Activated CD4-positive, alpha-beta memory T cell treated with anti-CD3 and anti-CD28 coated beads for 36 hours (primary cell): ENCODE measurements around the gene CEP57. TPM values are rescaled to one million over a fixed set of nuclear protein-coding genes. Genes with fewer than 3 reads are reported as not detected.
"Not testable (repeated sequence)": the region's sequence is repeated elsewhere in the genome, so short reads cannot be mapped to it uniquely, and the experiment has no call there.

Experiments
- CTCF ChIA-PET: fragments of 350-600 bp; sonication (Branson Sonifier 250); formaldehyde crosslinking; loops from one replicate; lab custom pipeline; 2021; ENCODE audit warnings: antibody characterized with exemption, inconsistent platforms; lab: Charles Lee
- POLR2A ChIA-PET: fragments of 350-600 bp; sonication (Branson Sonifier 250); formaldehyde crosslinking; loops from one replicate; lab custom pipeline; 2021; ENCODE audit warnings: antibody characterized with exemption; lab: Charles Lee
- DNase-seq: peaks from one replicate; pipeline ENCODE4 v3.0.0-alpha.2; 2020
- H3K27ac Mint-ChIP-seq: one replicate; pipeline ENCODE4 v1.8.0; 2021; ENCODE audit warnings: mixed read lengths
- H3K27me3 Mint-ChIP-seq: one replicate; pipeline ENCODE4 v1.8.0; 2021; ENCODE audit warnings: mixed read lengths
- H3K36me3 Mint-ChIP-seq: one replicate; pipeline ENCODE4 v1.8.0; 2021; ENCODE audit warnings: mixed read lengths
- H3K4me1 Mint-ChIP-seq: one replicate; pipeline ENCODE4 v1.8.0; 2021; ENCODE audit warnings: low read depth, mixed read lengths
- H3K4me3 Mint-ChIP-seq: one replicate; pipeline ENCODE4 v1.8.0; 2021; ENCODE audit warnings: mild to moderate bottlenecking, mixed read lengths
- H3K9me3 Mint-ChIP-seq: one replicate; pipeline ENCODE4 v1.8.0; 2021; ENCODE audit warnings: mixed read lengths
- intact Hi-C: fragments of 100-400 bp; cut with micrococcal nuclease; formaldehyde crosslinking; loops from one replicate; pipeline ENCODE4 v1.15.1; 2023
- total RNA-seq, 2 experiments: library from RNA; stranded (reverse); gene quantifications; one replicate each; pipeline ENCODE4 v1.2.3, GENCODE V29; 2021

Gene CEP57
- total RNA-seq, 2 experiments from 2014 or later: 115 to 117 TPM

- CTCF ChIA-PET, H3K27ac Mint-ChIP-seq, H3K4me3 Mint-ChIP-seq, H3K4me1 Mint-ChIP-seq, intact Hi-C loops, H3K27me3 Mint-ChIP-seq, POLR2A ChIA-PET, H3K9me3 Mint-ChIP-seq: not testable (repeated sequence)
- H3K36me3 Mint-ChIP-seq: peaks cover 20% of the 10 kb centered on the region
- DNase-seq: peak; percentile 22
Measured at GRCh38 chr11:95860024-95860423, 69.7 kb downstream of the CEP57 start.

- intact Hi-C loops: no loop called here
- no peaks in the 10 kb centered on the region for H3K9me3 Mint-ChIP-seq
- H3K27ac Mint-ChIP-seq: no peak overlapping the region
- POLR2A ChIA-PET: no interaction called here
- CTCF ChIA-PET: no interaction called here
- H3K36me3 Mint-ChIP-seq: peaks cover 14% of the 10 kb centered on the region
- no peaks in the 10 kb centered on the region for H3K27me3 Mint-ChIP-seq
- H3K4me1 Mint-ChIP-seq: no peaks in the 10 kb centered on the region
- DNase-seq: no peak
- H3K4me3 Mint-ChIP-seq: no peak overlapping the region
Measured at GRCh38 chr11:95863486-95864140, 73.3 kb downstream of the CEP57 start.

- no peaks in the 10 kb centered on the region for H3K27me3 Mint-ChIP-seq
- ChIA-PET POLR2A (no interaction called here), CTCF (no interaction called here)
- H3K36me3 Mint-ChIP-seq: peaks cover 10% of the 10 kb centered on the region
- intact Hi-C loops: no loop called here
- no peak for DNase-seq
- no peaks in the 10 kb centered on the region for H3K4me1 Mint-ChIP-seq
- no peak overlapping the region for H3K27ac Mint-ChIP-seq
- H3K9me3 Mint-ChIP-seq: peaks cover 2% of the 10 kb centered on the region
- no peak overlapping the region for H3K4me3 Mint-ChIP-seq
Measured at GRCh38 chr11:95867105-95867504, 76.8 kb downstream of the CEP57 start.

- DNase-seq, H3K27me3 Mint-ChIP-seq, H3K9me3 Mint-ChIP-seq, CTCF ChIA-PET, H3K27ac Mint-ChIP-seq, intact Hi-C loops, POLR2A ChIA-PET, H3K4me3 Mint-ChIP-seq, H3K36me3 Mint-ChIP-seq, H3K4me1 Mint-ChIP-seq: not testable (repeated sequence)
Measured at GRCh38 chr11:95870877-95871276, 80.6 kb downstream of the CEP57 start.

GRCh38 chr11:95877291-95877690 is 87.0 kb downstream of the CEP57 start:
- Mint-ChIP-seq H3K9me3 (peaks cover 2% of the 10 kb centered on the region), H3K27ac (peak overlapping the region; percentile 12), H3K4me3 (no peak overlapping the region), H3K4me1 (peaks cover 10% of the 10 kb centered on the region), H3K27me3 (no peaks in the 10 kb centered on the region), H3K36me3 (peaks cover 10% of the 10 kb centered on the region)
- DNase-seq: no peak
- ChIA-PET CTCF (interaction anchor here (1.0 kb wide), 1 partner anchor 810 kb away, joined by 3 read pairs; the partner anchor contains the start of gene SRSF8), POLR2A (no interaction called here)
- intact Hi-C loops: loop anchor here (5.0 kb wide), 1 partner anchor 35 kb away; no protein-coding TSS in a partner anchor

Other genes starting within 250 kb of the CEP57 start
- 10 to 100 TPM; 45.0 to 45.9 TPM for gene FAM76B, start 716 bp upstream of the CEP57 start, total RNA-seq
- 10 to 100 TPM; 36.9 to 37.8 TPM for gene MTMR2, start 133.6 kb downstream of the CEP57 start, total RNA-seq